Nephron (organoid): ENCODE data around the gene SPATA16.
"Not testable (repeated sequence)": the region's sequence is repeated elsewhere in the genome, so short reads cannot be mapped to it uniquely, and the experiment has no call there.

ENCODE experiments used
- H3K27ac Mint-ChIP-seq, 3 experiments: 2 replicates each; pipeline ENCODE4 v1.8.0; 2020; ENCODE audit warnings: mixed read lengths in 3 of 3, mild to moderate bottlenecking in 2 of 3, moderate library complexity in 1 of 3
- H3K27me3 Mint-ChIP-seq: 2 replicates; pipeline ENCODE4 v1.8.0; 2021; ENCODE audit warnings: low read depth, mild to moderate bottlenecking, moderate library complexity, mixed read lengths
- H3K36me3 Mint-ChIP-seq: 2 replicates; pipeline ENCODE4 v1.8.0; 2020; ENCODE audit warnings: low read depth, mixed read lengths
- H3K4me1 Mint-ChIP-seq: 2 replicates; pipeline ENCODE4 v1.8.0; 2020; ENCODE audit warnings: mixed read lengths
- H3K4me3 Mint-ChIP-seq, 3 experiments: 2 replicates each; pipeline ENCODE4 v1.8.0; 2020; ENCODE audit warnings: mild to moderate bottlenecking in 3 of 3, mixed read lengths in 3 of 3, moderate library complexity in 2 of 3
- H3K9me3 Mint-ChIP-seq: 2 replicates; pipeline ENCODE4 v1.8.0; 2020; ENCODE audit warnings: mixed read lengths
- CTCF ChIP-seq, 3 experiments: fragments of 200-600 bp; sonication (generic); IDR thresholded peaks; one replicate each; pipeline ENCODE4 v1.5.0; 2021; ENCODE audit warnings: antibody characterized with exemption in 3 of 3; ENCODE audit not compliant: unreplicated experiment in 3 of 3

SPATA16 gene

GRCh38 chr3:172973799-172974198 is 167.2 kb downstream of the SPATA16 start:
- Mint-ChIP-seq H3K27ac (no peak overlapping the region), H3K27me3 (no peaks in the 10 kb centered on the region), H3K9me3 (no peaks in the 10 kb centered on the region), H3K4me3 (no peak overlapping the region), H3K36me3 (no peaks in the 10 kb centered on the region), H3K4me1 (no peaks in the 10 kb centered on the region)
- TF ChIP-seq CTCF (IDR thresholded peaks at IDR 0.05; ENCODE audit: unreplicated experiment in 3 of 3) = no peak

- H3K27ac Mint-ChIP-seq = no peak overlapping the region
- H3K4me3 Mint-ChIP-seq = no peak overlapping the region
- no peaks in the 10 kb centered on the region for H3K4me1 Mint-ChIP-seq
- H3K9me3 Mint-ChIP-seq = no peaks in the 10 kb centered on the region
- H3K27me3 Mint-ChIP-seq = no peaks in the 10 kb centered on the region
- no peaks in the 10 kb centered on the region for H3K36me3 Mint-ChIP-seq
- TF ChIP-seq CTCF (IDR thresholded peaks at IDR 0.05; ENCODE audit: unreplicated experiment in 3 of 3) = no peak
Measured at GRCh38 chr3:172972717-172973116, 168.3 kb downstream of the SPATA16 start.

GRCh38 chr3:172972067-172972466 is 169.0 kb downstream of the SPATA16 start:
- no peaks in the 10 kb centered on the region for H3K27me3 Mint-ChIP-seq
- TF ChIP-seq CTCF (IDR thresholded peaks at IDR 0.05; ENCODE audit: unreplicated experiment in 3 of 3) = no peak
- no peaks in the 10 kb centered on the region for H3K9me3 Mint-ChIP-seq
- H3K27ac Mint-ChIP-seq = no peak overlapping the region
- no peak overlapping the region for H3K4me3 Mint-ChIP-seq
- no peaks in the 10 kb centered on the region for H3K36me3 Mint-ChIP-seq
- H3K4me1 Mint-ChIP-seq = no peaks in the 10 kb centered on the region

- Mint-ChIP-seq H3K36me3 (no peaks in the 10 kb centered on the region), H3K27ac (no peak overlapping the region), H3K4me1 (no peaks in the 10 kb centered on the region), H3K4me3 (no peak overlapping the region), H3K9me3 (no peaks in the 10 kb centered on the region), H3K27me3 (no peaks in the 10 kb centered on the region)
- TF ChIP-seq CTCF (IDR thresholded peaks at IDR 0.05; ENCODE audit: unreplicated experiment in 3 of 3) = no peak
Measured at GRCh38 chr3:172968646-172969045, 172.4 kb downstream of the SPATA16 start.

- H3K4me3 Mint-ChIP-seq = no peak overlapping the region
- no peaks in the 10 kb centered on the region for H3K4me1 Mint-ChIP-seq
- H3K9me3 Mint-ChIP-seq = no peaks in the 10 kb centered on the region
- H3K36me3 Mint-ChIP-seq = no peaks in the 10 kb centered on the region
- no peak for TF ChIP-seq CTCF (IDR thresholded peaks at IDR 0.05; ENCODE audit: unreplicated experiment in 3 of 3)
- H3K27ac Mint-ChIP-seq = no peak overlapping the region
- H3K27me3 Mint-ChIP-seq = no peaks in the 10 kb centered on the region
Measured at GRCh38 chr3:172965256-172965655, 175.8 kb downstream of the SPATA16 start.

GRCh38 chr3:172960626-172961182 is 180.3 kb downstream of the SPATA16 start:
- H3K27ac Mint-ChIP-seq, H3K27me3 Mint-ChIP-seq, H3K36me3 Mint-ChIP-seq, H3K4me3 Mint-ChIP-seq, H3K4me1 Mint-ChIP-seq, H3K9me3 Mint-ChIP-seq: not testable (repeated sequence)
